Neural cell (in vitro differentiated cells): ENCODE data around the gene IFT122. TPM values are rescaled to one million over a fixed set of nuclear protein-coding genes. Genes with fewer than 3 reads are reported as not detected.

Source experiments
- H2AFZ ChIP-seq: fragments of 200-600, 300-800 bp; sonication (generic), shearing (Covaris generic); 2 replicates; pipeline ENCODE4 v1.6.0; 2014; ENCODE audit warnings: low read depth, mild to moderate bottlenecking, antibody characterized with exemption, low read length, moderate library complexity
- H3F3A ChIP-seq: fragments of 200-600 bp; shearing (Covaris generic); 2 replicates; pipeline ENCODE4 v1.6.1; 2016; ENCODE audit warnings: mild to moderate bottlenecking, moderate library complexity, mixed read lengths, antibody characterized with exemption, low read length; ENCODE audit not compliant: insufficient read depth, poor library complexity, severe bottlenecking
- H3K27ac ChIP-seq: fragments of 200-600, 300-800 bp; sonication (generic), shearing (Covaris generic); 2 replicates; pipeline ENCODE4 v1.5.1; 2014; ENCODE audit warnings: mild to moderate bottlenecking, low read length, moderate library complexity
- H3K27me3 ChIP-seq: fragments of 300-800, 200-600 bp; sonication (generic), shearing (Covaris generic); 2 replicates; pipeline ENCODE4 v1.6.0; 2014; ENCODE audit warnings: mild to moderate bottlenecking, low read depth, low read length, moderate library complexity; ENCODE audit not compliant: insufficient read depth
- H3K36me3 ChIP-seq: fragments of 300-800, 200-600 bp; sonication (generic), shearing (Covaris generic); 2 replicates; pipeline ENCODE4 v1.5.1; 2014; ENCODE audit warnings: mild to moderate bottlenecking, antibody characterized with exemption, low read length, moderate library complexity; ENCODE audit not compliant: insufficient read depth
- H3K4me2 ChIP-seq: fragments of 300-800, 200-600 bp; sonication (generic), shearing (Covaris generic); 2 replicates; pipeline ENCODE4 v1.6.0; 2014; ENCODE audit warnings: mild to moderate bottlenecking, low read length
- H3K4me3 ChIP-seq: fragments of 300-800, 200-600 bp; sonication (generic), shearing (Covaris generic); 2 replicates; pipeline ENCODE4 v1.5.1; 2014; ENCODE audit warnings: mild to moderate bottlenecking, low read length, moderate library complexity
- H3K79me2 ChIP-seq: fragments of 200-600 bp; shearing (Covaris generic); replicated peaks from 2 replicates; pipeline ENCODE4 v1.6.0; 2014; ENCODE audit warnings: mild to moderate bottlenecking, low read length, moderate library complexity; ENCODE audit not compliant: insufficient read depth
- H3K9ac ChIP-seq: fragments of 300-800, 200-600 bp; sonication (generic), shearing (Covaris generic); 2 replicates; pipeline ENCODE4 v1.6.1; 2016; ENCODE audit warnings: mild to moderate bottlenecking, low read length, mixed read lengths
- H3K9me2 ChIP-seq: fragments of 200-600 bp; shearing (Covaris generic); 2 replicates; pipeline ENCODE4 v1.6.1; 2016; ENCODE audit warnings: mild to moderate bottlenecking, low read length, mixed read lengths; ENCODE audit not compliant: insufficient read depth
- H3K9me3 ChIP-seq: fragments of 200-600, 300-800 bp; sonication (generic), shearing (Covaris generic); 2 replicates; pipeline ENCODE4 v1.6.1; 2016; ENCODE audit warnings: mild to moderate bottlenecking, mixed run types, low read length, moderate library complexity, mixed read lengths
- H4K20me1 ChIP-seq: fragments of 200-600 bp; shearing (Covaris generic); 2 replicates; pipeline ENCODE4 v1.6.1; 2016; ENCODE audit warnings: mild to moderate bottlenecking, mixed run types; ENCODE audit not compliant: insufficient read depth
- CTCF ChIP-seq: fragments of 450-650 bp; IDR thresholded peaks from 2 replicates; pipeline ENCODE4 v1.5.1; 2014; ENCODE audit warnings: antibody characterized with exemption, mild to moderate bottlenecking, moderate library complexity; ENCODE audit not compliant: poor library complexity, severe bottlenecking
- EP300 ChIP-seq: fragments of 450-650 bp; conservative IDR thresholded peaks from 2 replicates; pipeline ENCODE4 v1.6.1; 2014; ENCODE audit warnings: antibody characterized with exemption, mild to moderate bottlenecking, moderate library complexity; ENCODE audit not compliant: poor library complexity, severe bottlenecking
- EZH2 ChIP-seq: fragments of 200-600, 300-800 bp; shearing (Covaris generic), sonication (generic); IDR thresholded peaks from 2 replicates; pipeline ENCODE4 v1.6.1; 2014; ENCODE audit warnings: antibody characterized with exemption, low read length, borderline replicate concordance, mild to moderate bottlenecking; ENCODE audit not compliant: insufficient read depth, poor library complexity, severe bottlenecking
- MXI1 ChIP-seq: fragments of 450-650 bp; conservative IDR thresholded peaks from 2 replicates; pipeline ENCODE4 v1.6.1; 2014; ENCODE audit warnings: antibody characterized with exemption, mild to moderate bottlenecking; ENCODE audit not compliant: poor library complexity, severe bottlenecking
- POLR2AphosphoS5 ChIP-seq: IDR thresholded peaks from 2 replicates; pipeline ENCODE4 v1.6.1; 2012
- RAD21 ChIP-seq: fragments of 450-650 bp; conservative IDR thresholded peaks from 2 replicates; pipeline ENCODE4 v1.6.1; 2014; ENCODE audit warnings: antibody characterized with exemption, mild to moderate bottlenecking, moderate library complexity
- REST ChIP-seq: IDR thresholded peaks from 2 replicates; pipeline ENCODE4 v1.6.1; 2012; ENCODE audit warnings: borderline replicate concordance
- SMC3 ChIP-seq: fragments of 450-650 bp; conservative IDR thresholded peaks from 2 replicates; pipeline ENCODE4 v1.6.1; 2014; ENCODE audit warnings: antibody characterized with exemption, mild to moderate bottlenecking, moderate library complexity; ENCODE audit not compliant: poor library complexity
- TAF1 ChIP-seq: IDR thresholded peaks from 2 replicates; pipeline ENCODE4 v1.6.1; 2012; ENCODE audit warnings: low read depth
- polyA plus RNA-seq: library from polyadenylated mRNA; depleted of rRNA; stranded (reverse); fragments of >200 nt; gene quantifications from 2 replicates; pipeline ENCODE4 v1.2.3, GENCODE V29; 2014

IFT122 gene
- polyA plus RNA-seq, 1 donor from 2014 or later = 28.3 TPM

- Histone ChIP-seq H2AFZ (no peak overlapping the region), H4K20me1 (no peaks in the 10 kb centered on the region), H3K27me3 (no peaks in the 10 kb centered on the region), H3K79me2 (peaks cover 17% of the 10 kb centered on the region), H3K9me2 (no peaks in the 10 kb centered on the region), H3K36me3 (no peaks in the 10 kb centered on the region), H3K27ac (no peak overlapping the region), H3K9me3 (no peaks in the 10 kb centered on the region), H3K9ac (no peak overlapping the region), H3F3A (no peaks in the 10 kb centered on the region), H3K4me3 (no peak overlapping the region), H3K4me2 (no peak overlapping the region)
- TF ChIP-seq POLR2AphosphoS5 = no peak
- no peak for TF ChIP-seq MXI1
- no peak for TF ChIP-seq EP300
- TF ChIP-seq CTCF = no peak
- no peak for TF ChIP-seq RAD21
Observed at GRCh38 chr3:129402616-129403015, 37.4 kb upstream of the IFT122 start.

- H3K36me3 ChIP-seq = no peaks in the 10 kb centered on the region
- H3K79me2 ChIP-seq = peaks cover 9% of the 10 kb centered on the region
- no peak overlapping the region for H2AFZ ChIP-seq
- no peaks in the 10 kb centered on the region for H3K9me2 ChIP-seq
- H3K27me3 ChIP-seq = no peaks in the 10 kb centered on the region
- H3K4me3 ChIP-seq = no peak overlapping the region
- no peak overlapping the region for H3K9ac ChIP-seq
- no peak overlapping the region for H3K27ac ChIP-seq
- TF ChIP-seq TAF1 (no peak), MXI1 (no peak), CTCF (no peak), POLR2AphosphoS5 (no peak), EZH2 (no peak), RAD21 (no peak), SMC3 (no peak), REST (no peak), EP300 (no peak)
- H3K4me2 ChIP-seq = no peak overlapping the region
- no peaks in the 10 kb centered on the region for H4K20me1 ChIP-seq
- H3K9me3 ChIP-seq = no peaks in the 10 kb centered on the region
- no peaks in the 10 kb centered on the region for H3F3A ChIP-seq
Observed at GRCh38 chr3:129403450-129403849, 36.6 kb upstream of the IFT122 start.
